Right atrium auricular region (tissue), 2 donors: Measurements from ENCODE around the gene STAM. TPM values are rescaled to one million over a fixed set of nuclear protein-coding genes. Genes with fewer than 3 reads are reported as not detected.

Experiments
- DNase-seq: peaks from one replicate; pipeline ENCODE4 v3.0.0-alpha.2; 2019; ENCODE audit warnings: low spot score
- H3K27ac ChIP-seq, 2 donors: fragments of 200-600 bp; sonication (generic); 1 replicate in 1 of 2; 2 replicates in 1 of 2; pipeline ENCODE4 v1.5.1; 2016 to 2019
- H3K27me3 ChIP-seq, 2 donors: fragments of 200-600 bp; sonication (generic); one replicate each; pipeline versions ENCODE4 v1.5.1 to v1.6.0; 2017 to 2019
- H3K36me3 ChIP-seq: fragments of 200-600 bp; sonication (generic); one replicate; pipeline ENCODE4 v1.5.1; 2016
- H3K4me1 ChIP-seq, 2 donors: fragments of 200-600 bp; sonication (generic); one replicate each; pipeline versions ENCODE4 v1.5.1 to v1.6.0; 2017 to 2019
- H3K4me3 ChIP-seq, 2 donors: fragments of 200-600 bp; sonication (generic); 1 replicate in 1 of 2; 2 replicates in 1 of 2; pipeline ENCODE4 v1.5.1; 2017 to 2019; ENCODE audit warnings: mild to moderate bottlenecking in 1 of 2, moderate library complexity in 1 of 2
- H3K9me3 ChIP-seq, 2 donors: fragments of 200-600 bp; sonication (generic); one replicate each; pipeline ENCODE4 v1.5.1; 2019
- CTCF ChIP-seq, 2 donors: fragments of 200-600 bp; sonication (generic); IDR thresholded peaks; one replicate each; pipeline ENCODE4 v1.5.1; 2019; ENCODE audit warnings: antibody characterized with exemption in 2 of 2
- total RNA-seq, 2 donors: library from RNA; depleted of rRNA; stranded (reverse); fragments of >200 nt; gene quantifications; one replicate each; pipeline ENCODE4 v1.1.0, GENCODE V29; 2016

Gene STAM
- total RNA-seq, 2 donors from 2014 or later, result 28.9 to 38.0 TPM

- no peak for TF ChIP-seq CTCF (IDR thresholded peaks at IDR 0.05)
- peaks cover 0 to 4% of the 10 kb centered on the region in 2 donors for H3K27me3 ChIP-seq
- H3K36me3 ChIP-seq, result no peaks in the 10 kb centered on the region
- peak overlapping the region in 1 of 2 donors; percentile 96 for H3K27ac ChIP-seq
- peaks cover 0 to 66% of the 10 kb centered on the region in 2 donors for H3K4me1 ChIP-seq
- no peak overlapping the region for H3K4me3 ChIP-seq
- no peaks in the 10 kb centered on the region for H3K9me3 ChIP-seq
- no peak for DNase-seq
Observed at GRCh38 chr10:17648243-17649035, 4.5 kb downstream of the STAM start.

GRCh38 chr10:17649052-17649451, 5.1 kb downstream of the STAM start:
- H3K4me1 ChIP-seq, result peaks cover 0 to 66% of the 10 kb centered on the region in 2 donors
- H3K4me3 ChIP-seq, result no peak overlapping the region
- no peaks in the 10 kb centered on the region for H3K36me3 ChIP-seq
- peaks cover 0 to 4% of the 10 kb centered on the region in 2 donors for H3K27me3 ChIP-seq
- peak overlapping the region in 1 of 2 donors; percentile 96 for H3K27ac ChIP-seq
- TF ChIP-seq CTCF (IDR thresholded peaks at IDR 0.05), result no peak
- no peak for DNase-seq
- no peaks in the 10 kb centered on the region for H3K9me3 ChIP-seq

- Histone ChIP-seq H3K9me3 (no peaks in the 10 kb centered on the region), H3K4me3 (no peak overlapping the region), H3K27ac (peak overlapping the region; percentile 25 to 30), H3K36me3 (no peaks in the 10 kb centered on the region), H3K4me1 (peaks cover 0 to 66% of the 10 kb centered on the region in 2 donors), H3K27me3 (peaks cover 0 to 4% of the 10 kb centered on the region in 2 donors)
- no peak for DNase-seq
- TF ChIP-seq CTCF (IDR thresholded peaks at IDR 0.05), result no peak
Observed at GRCh38 chr10:17649836-17650235, 5.9 kb downstream of the STAM start.

GRCh38 chr10:17650416-17650815, 6.5 kb downstream of the STAM start:
- TF ChIP-seq CTCF (IDR thresholded peaks at IDR 0.05), result no peak
- no peak for DNase-seq
- Histone ChIP-seq H3K27ac (peak overlapping the region; percentile 25 to 30), H3K36me3 (no peaks in the 10 kb centered on the region), H3K4me3 (no peak overlapping the region), H3K9me3 (no peaks in the 10 kb centered on the region), H3K27me3 (peaks cover 0 to 4% of the 10 kb centered on the region in 2 donors), H3K4me1 (peaks cover 0 to 65% of the 10 kb centered on the region in 2 donors)

GRCh38 chr10:17651896-17652295, 7.9 kb downstream of the STAM start:
- no peak for TF ChIP-seq CTCF (IDR thresholded peaks at IDR 0.05)
- Histone ChIP-seq H3K27ac (peak overlapping the region in 1 of 2 donors; percentile 17), H3K4me1 (peaks cover 0 to 57% of the 10 kb centered on the region in 2 donors), H3K4me3 (no peak overlapping the region), H3K36me3 (no peaks in the 10 kb centered on the region), H3K9me3 (no peaks in the 10 kb centered on the region), H3K27me3 (peaks cover 0 to 4% of the 10 kb centered on the region in 2 donors)
- no peak for DNase-seq
